Activated naive CD4-positive, alpha-beta T cell treated with anti-CD3 and anti-CD28 coated beads, Interleukin-2, amount 10 ng/mL, durations not matched to agents 7 days and 5 days (primary cell): ENCODE measurements around the gene CD3G.
"Not testable (repeated sequence)": the region's sequence is repeated elsewhere in the genome, so short reads cannot be mapped to it uniquely, and the experiment has no call there.

Experiments
- CTCF ChIA-PET: fragments of 350-600 bp; sonication (Branson Sonifier 250); formaldehyde crosslinking; loops from one replicate; lab custom pipeline; 2021; ENCODE audit warnings: antibody characterized with exemption; lab: Charles Lee
- DNase-seq: peaks from one replicate; pipeline ENCODE4 v3.0.0-alpha.2; 2020
- H3K27ac Mint-ChIP-seq: one replicate; pipeline ENCODE4 v1.8.0; 2021; ENCODE audit warnings: mild to moderate bottlenecking, moderate library complexity, mixed read lengths
- H3K27me3 Mint-ChIP-seq: one replicate; pipeline ENCODE4 v1.8.0; 2021; ENCODE audit warnings: mild to moderate bottlenecking, mixed read lengths
- H3K36me3 Mint-ChIP-seq: one replicate; pipeline ENCODE4 v1.8.0; 2021; ENCODE audit warnings: mixed read lengths
- H3K4me1 Mint-ChIP-seq: one replicate; pipeline ENCODE4 v1.8.0; 2021; ENCODE audit warnings: mixed read lengths
- H3K4me3 Mint-ChIP-seq: one replicate; pipeline ENCODE4 v1.8.0; 2021; ENCODE audit warnings: mild to moderate bottlenecking, moderate library complexity, mixed read lengths
- H3K9me3 Mint-ChIP-seq: one replicate; pipeline ENCODE4 v1.8.0; 2021; ENCODE audit warnings: mixed read lengths

Gene CD3G

GRCh38 chr11:118402594-118402993 is 58.5 kb downstream of the CD3G start:
- H3K9me3 Mint-ChIP-seq, H3K27me3 Mint-ChIP-seq, DNase-seq: not testable (repeated sequence)
- Mint-ChIP-seq H3K4me1 (peaks cover 65% of the 10 kb centered on the region), H3K4me3 (peak overlapping the region; percentile 99), H3K36me3 (peaks cover 51% of the 10 kb centered on the region), H3K27ac (peak overlapping the region; percentile 67)
- CTCF ChIA-PET: interaction anchor here (0.7 to 1.3 kb wide), 6 partner anchors 16 to 204 kb away, joined by 3 to 5 read pairs (median 4); no protein-coding TSS in a partner anchor
